Spleen (tissue), 7 donors: Measurements from ENCODE around the gene TTC38.

Source experiments
- POLR2AphosphoS5 ChIP-seq, 3 donors: sonication (generic); formaldehyde crosslinking; IDR thresholded peaks; one replicate each; pipeline ENCODE4 v1.5.1; 2017; ENCODE audit warnings: antibody characterized with exemption in 3 of 3
- TF ChIP-seq, protein P1 (sequence below), 11 experiments: fragments of 200-600 bp in 7 of 11; fragments of 450-650 bp in 4 of 11; sonication (generic) in 4 of 11; IDR thresholded peaks in 8 of 11; conservative IDR thresholded peaks in 3 of 11; 1 replicate in 7 of 11; 2 replicates in 4 of 11; pipeline versions ENCODE4 v1.4.0 to v1.8.0; 2016 to 2021; ENCODE audit warnings: antibody characterized with exemption in 11 of 11, inconsistent platforms in 4 of 11, mild to moderate bottlenecking in 1 of 11
- donor health status: DM: no; HTN: no; CAD: no; lungs with moderate emphysema.
- donor health status: DM: no; HTN: no; CAD: no.
- donor health status: DM: no; HTN: no; CAD: no.

DNA sequence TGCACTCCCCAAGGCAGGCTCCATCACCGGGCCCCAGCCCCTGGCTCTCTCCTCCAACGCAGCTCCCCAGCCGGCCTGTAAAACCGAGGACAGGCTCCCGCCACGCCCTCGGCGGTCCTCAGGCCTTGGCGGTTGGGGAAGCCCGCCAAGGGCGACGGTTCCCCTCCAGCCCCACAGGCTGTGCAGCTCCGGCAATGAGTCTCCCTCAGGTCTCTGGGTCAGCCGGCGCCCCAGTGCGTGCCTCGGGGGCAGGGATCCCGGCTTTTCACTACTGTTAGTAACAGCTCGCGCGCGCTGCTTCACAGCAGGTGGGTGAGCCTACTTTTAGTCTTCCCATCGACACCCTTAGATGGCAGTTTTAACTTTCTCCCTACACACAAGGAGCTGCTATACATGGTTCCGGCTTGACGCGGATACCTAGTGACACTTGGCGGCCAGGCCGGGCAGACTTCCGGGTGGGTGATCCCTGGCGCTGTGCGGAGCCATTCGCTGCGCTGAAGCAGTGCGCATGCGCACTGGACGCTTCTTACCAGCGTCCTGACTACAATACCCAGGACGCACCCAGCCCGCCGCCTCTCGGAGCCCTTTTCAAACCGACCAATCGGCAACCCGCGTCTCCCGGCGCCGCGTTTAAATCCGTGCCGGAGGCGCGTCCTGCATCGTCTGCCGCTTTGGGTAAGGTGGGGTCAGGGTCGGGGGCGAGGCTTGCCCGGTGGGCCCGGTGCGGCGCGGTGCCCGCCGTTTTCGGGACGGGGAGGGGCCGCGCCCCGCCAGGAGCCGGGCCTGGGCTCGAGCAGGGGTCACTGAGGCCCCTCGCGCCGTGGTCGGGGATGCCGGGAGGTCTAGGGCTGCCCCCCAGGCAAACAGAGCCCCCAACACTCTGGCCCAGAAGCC, 28.7 kb downstream of the TTC38 start, which contains the start of gene GTSE1:
- TF ChIP-seq, protein P1, sequence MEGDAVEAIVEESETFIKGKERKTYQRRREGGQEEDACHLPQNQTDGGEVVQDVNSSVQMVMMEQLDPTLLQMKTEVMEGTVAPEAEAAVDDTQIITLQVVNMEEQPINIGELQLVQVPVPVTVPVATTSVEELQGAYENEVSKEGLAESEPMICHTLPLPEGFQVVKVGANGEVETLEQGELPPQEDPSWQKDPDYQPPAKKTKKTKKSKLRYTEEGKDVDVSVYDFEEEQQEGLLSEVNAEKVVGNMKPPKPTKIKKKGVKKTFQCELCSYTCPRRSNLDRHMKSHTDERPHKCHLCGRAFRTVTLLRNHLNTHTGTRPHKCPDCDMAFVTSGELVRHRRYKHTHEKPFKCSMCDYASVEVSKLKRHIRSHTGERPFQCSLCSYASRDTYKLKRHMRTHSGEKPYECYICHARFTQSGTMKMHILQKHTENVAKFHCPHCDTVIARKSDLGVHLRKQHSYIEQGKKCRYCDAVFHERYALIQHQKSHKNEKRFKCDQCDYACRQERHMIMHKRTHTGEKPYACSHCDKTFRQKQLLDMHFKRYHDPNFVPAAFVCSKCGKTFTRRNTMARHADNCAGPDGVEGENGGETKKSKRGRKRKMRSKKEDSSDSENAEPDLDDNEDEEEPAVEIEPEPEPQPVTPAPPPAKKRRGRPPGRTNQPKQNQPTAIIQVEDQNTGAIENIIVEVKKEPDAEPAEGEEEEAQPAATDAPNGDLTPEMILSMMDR (IDR thresholded peaks at IDR 0.05 in 8 of 11, conservative IDR thresholded peaks at IDR 0.05 in 3 of 11): peak in 8 of 11 experiments; percentile 13 to 56 (median 48)
- TF ChIP-seq POLR2AphosphoS5 (IDR thresholded peaks at IDR 0.05): peak; percentile 94 to 95 (median 94)
